HepG2 (cell line): ENCODE measurements around the gene GRB2.

Experiments
- CC2D1A ChIP-seq: sonication (generic); formaldehyde crosslinking; IDR thresholded peaks from 2 replicates; pipeline ENCODE4 v1.8.1; 2023; ENCODE audit warnings: mild to moderate bottlenecking, missing genetic modification reagents
- CREB1 ChIP-seq, 2 experiments: fragments of 450-650 bp in 1 of 2; IDR thresholded peaks; 2 replicates each; pipeline ENCODE4 v1.6.1; 2016 to 2017; ENCODE audit warnings: control low read depth in 1 of 2, mild to moderate bottlenecking in 1 of 2, missing compliant biosample characterization in 1 of 2, missing genetic modification characterization in 1 of 2
- FOXM1 ChIP-seq: sonication (generic); formaldehyde crosslinking; IDR thresholded peaks from 2 replicates; pipeline ENCODE4 v1.5.0; 2020; ENCODE audit warnings: missing genetic modification reagents
- GABPB1 ChIP-seq: IDR thresholded peaks from 2 replicates; pipeline ENCODE4 v1.6.1; 2016; ENCODE audit warnings: mild to moderate bottlenecking, missing genetic modification reagents, moderate library complexity, missing compliant biosample characterization
- HNRNPLL ChIP-seq: fragments of 200-400 bp; formaldehyde crosslinking; IDR thresholded peaks from 2 replicates; pipeline ENCODE4 v1.6.1; 2017; ENCODE audit warnings: mild to moderate bottlenecking, low read depth, low read length; ENCODE audit not compliant: poor library complexity, severe bottlenecking
- IKZF4 ChIP-seq: sonication (generic); formaldehyde crosslinking; IDR thresholded peaks from 2 replicates; pipeline ENCODE4 v1.5.1; 2020; ENCODE audit warnings: borderline replicate concordance, mild to moderate bottlenecking, low read depth, missing genetic modification reagents; ENCODE audit errors: not compliant biosample characterization
- NR2F1 ChIP-seq, 2 experiments: fragments of 450-650 bp in 1 of 2; formaldehyde crosslinking in 1 of 2; IDR thresholded peaks; 2 replicates each; pipeline versions ENCODE4 v1.5.0 to v1.6.1; 2016 to 2020; ENCODE audit warnings: mild to moderate bottlenecking in 1 of 2, missing compliant biosample characterization in 1 of 2, missing genetic modification reagents in 1 of 2, moderate library complexity in 1 of 2
- YY1 ChIP-seq: IDR thresholded peaks from 2 replicates; pipeline ENCODE4 v1.6.1; 2011; ENCODE audit warnings: low read length, low read depth, moderate library complexity, mild to moderate bottlenecking; ENCODE audit not compliant: insufficient read depth, insufficient replicate concordance
- ZFP90 ChIP-seq: sonication (generic); formaldehyde crosslinking; IDR thresholded peaks from 2 replicates; pipeline ENCODE4 v1.8.0; 2022; ENCODE audit warnings: missing genetic modification reagents, mild to moderate bottlenecking, inconsistent platforms, borderline replicate concordance
- ZSCAN9 ChIP-seq: IDR thresholded peaks from 2 replicates; pipeline ENCODE4 v1.6.1; 2016; ENCODE audit warnings: borderline replicate concordance
- TF ChIP-seq, protein P1 (sequence below): sonication (generic); formaldehyde crosslinking; IDR thresholded peaks from 2 replicates; pipeline ENCODE4 v1.5.0; 2020; ENCODE audit warnings: mild to moderate bottlenecking, missing genetic modification reagents, moderate library complexity
- TF ChIP-seq, protein P2 (sequence below), 2 experiments: sonication (generic) in 1 of 2; formaldehyde crosslinking in 1 of 2; IDR thresholded peaks; 2 replicates each; pipeline versions ENCODE4 v1.5.1 to v1.6.1; 2011 to 2020; ENCODE audit warnings: borderline replicate concordance in 1 of 2, low read depth in 1 of 2, low read length in 1 of 2, mild to moderate bottlenecking in 1 of 2, missing genetic modification reagents in 1 of 2, moderate library complexity in 1 of 2
- TF ChIP-seq, protein P3 (sequence below): sonication (generic); formaldehyde crosslinking; IDR thresholded peaks from 2 replicates; pipeline ENCODE4 v1.4.0; 2020; ENCODE audit warnings: missing genetic modification reagents

DNA sequence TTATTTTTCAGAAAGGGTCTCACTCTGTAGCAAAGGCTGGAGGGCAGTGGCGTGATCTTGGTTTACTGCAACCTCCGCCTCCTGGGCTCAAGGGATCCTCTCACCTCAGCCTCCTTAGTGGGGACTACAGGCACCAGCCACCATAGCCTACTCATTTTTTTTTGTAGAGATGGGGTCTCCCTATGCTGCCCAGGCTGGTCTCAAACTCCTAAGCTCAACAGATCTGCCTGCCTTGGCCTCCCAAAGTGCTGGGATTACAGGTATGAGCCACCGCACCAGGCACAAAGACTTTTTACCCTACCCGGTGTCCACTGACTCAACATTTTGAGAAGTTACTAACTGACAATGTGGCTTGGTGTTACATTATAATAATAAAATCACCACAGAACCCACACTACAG is 7.2 kb downstream of the GRB2 start:
- TF ChIP-seq, protein P1, sequence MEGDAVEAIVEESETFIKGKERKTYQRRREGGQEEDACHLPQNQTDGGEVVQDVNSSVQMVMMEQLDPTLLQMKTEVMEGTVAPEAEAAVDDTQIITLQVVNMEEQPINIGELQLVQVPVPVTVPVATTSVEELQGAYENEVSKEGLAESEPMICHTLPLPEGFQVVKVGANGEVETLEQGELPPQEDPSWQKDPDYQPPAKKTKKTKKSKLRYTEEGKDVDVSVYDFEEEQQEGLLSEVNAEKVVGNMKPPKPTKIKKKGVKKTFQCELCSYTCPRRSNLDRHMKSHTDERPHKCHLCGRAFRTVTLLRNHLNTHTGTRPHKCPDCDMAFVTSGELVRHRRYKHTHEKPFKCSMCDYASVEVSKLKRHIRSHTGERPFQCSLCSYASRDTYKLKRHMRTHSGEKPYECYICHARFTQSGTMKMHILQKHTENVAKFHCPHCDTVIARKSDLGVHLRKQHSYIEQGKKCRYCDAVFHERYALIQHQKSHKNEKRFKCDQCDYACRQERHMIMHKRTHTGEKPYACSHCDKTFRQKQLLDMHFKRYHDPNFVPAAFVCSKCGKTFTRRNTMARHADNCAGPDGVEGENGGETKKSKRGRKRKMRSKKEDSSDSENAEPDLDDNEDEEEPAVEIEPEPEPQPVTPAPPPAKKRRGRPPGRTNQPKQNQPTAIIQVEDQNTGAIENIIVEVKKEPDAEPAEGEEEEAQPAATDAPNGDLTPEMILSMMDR (CRISPR knock-in tag), result no peak
- no peak for TF ChIP-seq YY1
- TF ChIP-seq CREB1 (IDR thresholded peaks at IDR 0.05), result no peak
- no peak for TF ChIP-seq CREB1 (CRISPR knock-in tag; IDR thresholded peaks at IDR 0.05)
- TF ChIP-seq FOXM1, result no peak
- TF ChIP-seq, protein P2, sequence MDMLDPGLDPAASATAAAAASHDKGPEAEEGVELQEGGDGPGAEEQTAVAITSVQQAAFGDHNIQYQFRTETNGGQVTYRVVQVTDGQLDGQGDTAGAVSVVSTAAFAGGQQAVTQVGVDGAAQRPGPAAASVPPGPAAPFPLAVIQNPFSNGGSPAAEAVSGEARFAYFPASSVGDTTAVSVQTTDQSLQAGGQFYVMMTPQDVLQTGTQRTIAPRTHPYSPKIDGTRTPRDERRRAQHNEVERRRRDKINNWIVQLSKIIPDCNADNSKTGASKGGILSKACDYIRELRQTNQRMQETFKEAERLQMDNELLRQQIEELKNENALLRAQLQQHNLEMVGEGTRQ (IDR thresholded peaks at IDR 0.05; ENCODE audit: low read depth, low read length), result no peak
- TF ChIP-seq, protein P2 (CRISPR knock-in tag; IDR thresholded peaks at IDR 0.05; ENCODE audit: borderline replicate concordance), result no peak
- TF ChIP-seq ZSCAN9, result no peak
- no peak for TF ChIP-seq HNRNPLL
- TF ChIP-seq, protein P3, sequence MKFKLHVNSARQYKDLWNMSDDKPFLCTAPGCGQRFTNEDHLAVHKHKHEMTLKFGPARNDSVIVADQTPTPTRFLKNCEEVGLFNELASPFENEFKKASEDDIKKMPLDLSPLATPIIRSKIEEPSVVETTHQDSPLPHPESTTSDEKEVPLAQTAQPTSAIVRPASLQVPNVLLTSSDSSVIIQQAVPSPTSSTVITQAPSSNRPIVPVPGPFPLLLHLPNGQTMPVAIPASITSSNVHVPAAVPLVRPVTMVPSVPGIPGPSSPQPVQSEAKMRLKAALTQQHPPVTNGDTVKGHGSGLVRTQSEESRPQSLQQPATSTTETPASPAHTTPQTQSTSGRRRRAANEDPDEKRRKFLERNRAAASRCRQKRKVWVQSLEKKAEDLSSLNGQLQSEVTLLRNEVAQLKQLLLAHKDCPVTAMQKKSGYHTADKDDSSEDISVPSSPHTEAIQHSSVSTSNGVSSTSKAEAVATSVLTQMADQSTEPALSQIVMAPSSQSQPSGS (CRISPR knock-in tag), result no peak
- no peak for TF ChIP-seq ZFP90 (CRISPR knock-in tag)
- TF ChIP-seq GABPB1 (CRISPR knock-in tag), result no peak
- TF ChIP-seq CC2D1A (CRISPR knock-in tag), result no peak
- no peak for TF ChIP-seq IKZF4
- TF ChIP-seq NR2F1 (CRISPR knock-in tag; IDR thresholded peaks at IDR 0.05), result no peak
